Loucy (cell line): ENCODE data around the gene USP19.

Source experiments
- EZH2phosphoT487 ChIP-seq: fragments of 200-600 bp; IDR thresholded peaks from 2 replicates; pipeline ENCODE4 v1.6.1; 2018; ENCODE audit warnings: antibody characterized with exemption, mild to moderate bottlenecking, moderate library complexity, borderline replicate concordance
- TF ChIP-seq, protein P1 (sequence below): fragments of 200-600 bp; sonication (generic); conservative IDR thresholded peaks from 2 replicates; pipeline ENCODE4 v1.5.1; 2014; ENCODE audit warnings: mild to moderate bottlenecking, antibody characterized with exemption, low read length

DNA sequence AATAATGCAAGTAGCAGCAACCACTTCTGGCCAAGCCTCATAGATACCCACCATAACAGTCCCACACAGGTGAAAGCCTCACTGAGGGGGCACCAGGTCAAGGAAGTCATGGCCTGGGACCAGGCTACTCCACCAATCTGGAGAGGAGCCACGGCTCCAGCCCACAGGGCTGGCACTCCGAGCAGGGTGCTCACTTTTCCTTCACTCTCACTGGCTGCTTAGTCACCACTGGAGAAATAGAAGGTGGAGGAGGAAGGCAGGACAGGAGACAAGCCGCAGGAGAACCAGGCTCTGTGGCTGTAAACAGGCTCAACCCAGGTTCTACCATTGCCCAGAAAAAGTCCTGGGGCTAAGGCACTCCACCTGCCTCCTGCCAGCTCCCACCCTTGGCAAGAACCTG is 1.2 kb downstream of the USP19 start:
- TF ChIP-seq, protein P1, sequence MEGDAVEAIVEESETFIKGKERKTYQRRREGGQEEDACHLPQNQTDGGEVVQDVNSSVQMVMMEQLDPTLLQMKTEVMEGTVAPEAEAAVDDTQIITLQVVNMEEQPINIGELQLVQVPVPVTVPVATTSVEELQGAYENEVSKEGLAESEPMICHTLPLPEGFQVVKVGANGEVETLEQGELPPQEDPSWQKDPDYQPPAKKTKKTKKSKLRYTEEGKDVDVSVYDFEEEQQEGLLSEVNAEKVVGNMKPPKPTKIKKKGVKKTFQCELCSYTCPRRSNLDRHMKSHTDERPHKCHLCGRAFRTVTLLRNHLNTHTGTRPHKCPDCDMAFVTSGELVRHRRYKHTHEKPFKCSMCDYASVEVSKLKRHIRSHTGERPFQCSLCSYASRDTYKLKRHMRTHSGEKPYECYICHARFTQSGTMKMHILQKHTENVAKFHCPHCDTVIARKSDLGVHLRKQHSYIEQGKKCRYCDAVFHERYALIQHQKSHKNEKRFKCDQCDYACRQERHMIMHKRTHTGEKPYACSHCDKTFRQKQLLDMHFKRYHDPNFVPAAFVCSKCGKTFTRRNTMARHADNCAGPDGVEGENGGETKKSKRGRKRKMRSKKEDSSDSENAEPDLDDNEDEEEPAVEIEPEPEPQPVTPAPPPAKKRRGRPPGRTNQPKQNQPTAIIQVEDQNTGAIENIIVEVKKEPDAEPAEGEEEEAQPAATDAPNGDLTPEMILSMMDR = no peak
- TF ChIP-seq EZH2phosphoT487 = no peak
